Activated CD8-positive, alpha-beta T cell treated with anti-CD3 and anti-CD28 coated beads for 36 hours (primary cell): ENCODE measurements around the gene TRIM37. TPM values are rescaled to one million over a fixed set of nuclear protein-coding genes. Genes with fewer than 3 reads are reported as not detected.

Experiments used
- ATAC-seq: fragments of 200-7000 bp; cut with Tn5 transposase; one replicate; pipeline ENCODE4 v1.10.0; 2021; ENCODE audit warnings: mild to moderate bottlenecking, moderate library complexity
- CTCF ChIA-PET: fragments of 350-600 bp; sonication (Branson Sonifier 250); formaldehyde crosslinking; loops from one replicate; lab custom pipeline; 2021; ENCODE audit warnings: antibody characterized with exemption; lab: Charles Lee
- POLR2A ChIA-PET: fragments of 350-600 bp; sonication (Branson Sonifier 250); formaldehyde crosslinking; loops from one replicate; lab custom pipeline; 2021; ENCODE audit warnings: antibody characterized with exemption; lab: Charles Lee
- DNase-seq: peaks from one replicate; pipeline ENCODE4 v3.0.0-alpha.2; 2020
- H3K27ac Mint-ChIP-seq: one replicate; pipeline ENCODE4 v1.8.0; 2021; ENCODE audit warnings: mild to moderate bottlenecking, mixed read lengths
- H3K27me3 Mint-ChIP-seq: one replicate; pipeline ENCODE4 v1.8.0; 2021; ENCODE audit warnings: mixed read lengths
- H3K36me3 Mint-ChIP-seq: one replicate; pipeline ENCODE4 v1.8.0; 2021; ENCODE audit warnings: low read depth, mixed read lengths
- H3K4me1 Mint-ChIP-seq: one replicate; pipeline ENCODE4 v1.8.0; 2021; ENCODE audit warnings: low read depth, mixed read lengths
- H3K4me3 Mint-ChIP-seq: one replicate; pipeline ENCODE4 v1.8.0; 2021; ENCODE audit warnings: mild to moderate bottlenecking, moderate library complexity, mixed read lengths
- H3K9me3 Mint-ChIP-seq: one replicate; pipeline ENCODE4 v1.8.0; 2021; ENCODE audit warnings: mixed read lengths
- CTCF ChIP-seq: fragments of 200-600 bp; IDR thresholded peaks from one replicate; pipeline ENCODE4 v1.8.0; 2022; ENCODE audit warnings: antibody characterized with exemption, mild to moderate bottlenecking
- intact Hi-C: fragments of 100-400 bp; cut with micrococcal nuclease; formaldehyde crosslinking; loops from one replicate; pipeline ENCODE4 v1.10.0; 2022
- total RNA-seq, 2 experiments: library from RNA; stranded (reverse); gene quantifications; one replicate each; pipeline ENCODE4 v1.2.3, GENCODE V29; 2021

The TRIM37 gene
- total RNA-seq, 2 experiments from 2014 or later: 23.9 to 24.8 TPM

GRCh38 chr17:59073972-59074371 lies 32.7 kb downstream of the TRIM37 start:
- Mint-ChIP-seq H3K36me3 (peaks cover 28% of the 10 kb centered on the region), H3K4me1 (no peaks in the 10 kb centered on the region), H3K4me3 (no peak overlapping the region), H3K27me3 (no peaks in the 10 kb centered on the region), H3K27ac (no peak overlapping the region), H3K9me3 (no peaks in the 10 kb centered on the region)
- TF ChIP-seq CTCF: no peak
- POLR2A ChIA-PET: no interaction called here
- intact Hi-C loops: no loop called here
- ATAC-seq (no peak), DNase-seq (no peak)
- CTCF ChIA-PET: no interaction called here

DNA sequence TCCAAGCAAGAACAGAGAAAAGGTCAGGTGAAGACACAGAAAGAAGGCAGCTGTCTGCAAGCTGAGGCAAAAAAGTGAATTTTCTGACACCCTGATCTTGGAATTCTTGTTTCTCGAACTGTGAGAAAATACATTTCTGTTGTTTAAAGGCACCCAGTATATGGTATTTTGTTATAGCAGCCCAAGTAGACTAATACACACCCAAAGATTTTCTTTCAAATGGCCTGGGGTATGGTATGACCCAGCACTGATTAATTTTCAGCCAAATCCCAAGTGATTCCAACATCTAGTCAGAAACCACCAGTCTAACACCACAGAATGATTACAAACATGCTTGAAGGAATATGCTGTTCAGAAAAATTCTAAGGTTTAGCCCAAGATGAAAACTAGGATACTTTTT lies 36.8 kb downstream of the TRIM37 start:
- TF ChIP-seq CTCF: no peak
- ChIA-PET POLR2A (no interaction called here), CTCF (no interaction called here)
- DNase-seq (no peak), ATAC-seq (no peak)
- no peak overlapping the region for H3K27ac Mint-ChIP-seq
- intact Hi-C loops: no loop called here
- H3K4me3 Mint-ChIP-seq: no peak overlapping the region
- H3K9me3 Mint-ChIP-seq: no peaks in the 10 kb centered on the region
- no peaks in the 10 kb centered on the region for H3K4me1 Mint-ChIP-seq
- H3K36me3 Mint-ChIP-seq: peaks cover 33% of the 10 kb centered on the region
- H3K27me3 Mint-ChIP-seq: no peaks in the 10 kb centered on the region

- H3K4me3 Mint-ChIP-seq: no peak overlapping the region
- ATAC-seq (no peak), DNase-seq (no peak)
- H3K27me3 Mint-ChIP-seq: no peaks in the 10 kb centered on the region
- ChIA-PET CTCF (no interaction called here), POLR2A (no interaction called here)
- no peaks in the 10 kb centered on the region for H3K4me1 Mint-ChIP-seq
- peaks cover 30% of the 10 kb centered on the region for H3K36me3 Mint-ChIP-seq
- TF ChIP-seq CTCF: no peak
- intact Hi-C loops: no loop called here
- H3K9me3 Mint-ChIP-seq: no peaks in the 10 kb centered on the region
- no peak overlapping the region for H3K27ac Mint-ChIP-seq
Observed at GRCh38 chr17:59067756-59068155, 38.9 kb downstream of the TRIM37 start.

- no peak overlapping the region for H3K27ac Mint-ChIP-seq
Observed at GRCh38 chr17:59067340-59067739, 39.3 kb downstream of the TRIM37 start.

DNA sequence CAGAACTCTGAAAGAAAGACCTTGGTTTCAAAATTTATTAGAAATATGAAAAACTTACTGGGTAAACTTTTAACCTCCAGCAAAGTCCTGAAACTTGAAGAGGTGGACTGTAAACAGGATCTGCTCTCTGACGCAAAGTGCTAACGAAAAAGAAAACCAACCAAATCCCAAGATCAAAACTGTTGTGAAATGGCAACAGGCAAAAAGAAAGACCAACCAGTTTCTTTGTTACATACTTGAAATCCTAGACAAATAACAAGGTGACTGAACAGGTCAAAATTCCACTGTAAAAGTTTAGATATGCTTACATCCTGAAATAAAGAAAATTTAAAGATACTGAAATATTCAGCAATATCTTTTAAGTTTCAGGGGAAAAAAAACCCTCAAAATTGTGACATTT lies 44.2 kb downstream of the TRIM37 start:
- POLR2A ChIA-PET: no interaction called here
- intact Hi-C loops: no loop called here

More at GRCh38 chr17:59067340-59067739, 39.3 kb downstream of the TRIM37 start:
- ChIA-PET CTCF (no interaction called here), POLR2A (no interaction called here)
- Mint-ChIP-seq H3K27me3 (no peaks in the 10 kb centered on the region), H3K4me1 (no peaks in the 10 kb centered on the region), H3K4me3 (no peak overlapping the region), H3K36me3 (peaks cover 33% of the 10 kb centered on the region), H3K9me3 (no peaks in the 10 kb centered on the region)
- DNase-seq: no peak
- no peak for TF ChIP-seq CTCF
- no peak for ATAC-seq
- intact Hi-C loops: no loop called here

More for the DNA sequence above, 44.2 kb downstream of the TRIM37 start:
- CTCF ChIA-PET: no interaction called here
- no peak overlapping the region for H3K27ac Mint-ChIP-seq
- ATAC-seq (no peak), DNase-seq (no peak)
- H3K36me3 Mint-ChIP-seq: peaks cover 19% of the 10 kb centered on the region
- no peaks in the 10 kb centered on the region for H3K4me1 Mint-ChIP-seq
- no peak for TF ChIP-seq CTCF
- H3K27me3 Mint-ChIP-seq: no peaks in the 10 kb centered on the region
- H3K9me3 Mint-ChIP-seq: no peaks in the 10 kb centered on the region
- no peak overlapping the region for H3K4me3 Mint-ChIP-seq
